HPDE6-E6E7 (cell line): ENCODE data around the gene TFAP2D.

Experiments
- DNase-seq: peaks from one replicate; pipeline ENCODE4 v3.0.0; 2011; ENCODE audit warnings: missing footprints; ENCODE audit errors: extremely low spot score

The TFAP2D gene

GRCh38 chr6:50720623-50721022, 7.3 kb downstream of the TFAP2D start:
- no peak for DNase-seq

- no peak for DNase-seq
Measured at GRCh38 chr6:50721978-50722377, 8.7 kb downstream of the TFAP2D start.

- DNase-seq: no peak
Measured at GRCh38 chr6:50722829-50723554, 9.7 kb downstream of the TFAP2D start.

- DNase-seq: no peak
Measured at GRCh38 chr6:50724381-50725124, 11.2 kb downstream of the TFAP2D start.

- DNase-seq: no peak
Measured at GRCh38 chr6:50734488-50734887, 21.2 kb downstream of the TFAP2D start.

DNA sequence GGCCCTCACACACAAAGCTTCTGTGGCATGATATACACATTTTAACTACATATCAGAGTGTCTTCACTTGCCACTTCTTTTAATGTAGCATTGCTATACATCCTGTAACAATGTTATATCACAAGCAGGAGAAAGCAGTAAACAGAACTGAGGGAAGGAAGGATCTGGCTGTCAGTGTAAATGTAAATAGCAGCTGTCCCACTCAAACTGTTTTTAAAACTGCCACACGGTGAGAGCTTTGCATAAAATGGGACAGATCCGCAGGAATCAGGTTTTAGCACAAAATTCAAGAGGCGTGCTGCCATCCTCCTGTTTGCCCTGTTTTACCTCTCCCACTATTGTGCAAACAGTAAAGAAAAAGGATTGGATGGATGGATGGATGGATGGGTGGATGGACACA, 28.8 kb downstream of the TFAP2D start:
- no peak for DNase-seq

DNA sequence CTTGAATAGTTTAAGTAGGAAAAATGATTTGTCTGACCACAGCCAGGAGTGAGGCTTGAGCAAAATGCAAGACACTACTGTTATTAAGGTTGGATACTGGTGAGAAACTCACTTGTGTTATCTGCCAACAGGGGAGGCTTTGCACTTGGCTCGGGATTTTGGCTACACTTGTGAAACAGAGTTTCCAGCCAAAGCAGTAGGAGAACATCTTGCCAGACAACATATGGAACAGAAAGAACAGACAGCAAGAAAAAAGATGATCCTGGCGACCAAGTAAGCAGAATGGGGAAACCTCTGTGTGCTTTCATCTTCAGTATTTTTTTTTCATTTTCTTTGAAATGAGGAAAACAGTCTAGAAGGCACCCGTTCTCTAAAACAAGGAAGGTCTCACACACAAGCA, 31.6 kb downstream of the TFAP2D start:
- no peak for DNase-seq

GRCh38 chr6:50762798-50763197, 49.5 kb downstream of the TFAP2D start:
- DNase-seq: no peak

- no peak for DNase-seq
Measured at GRCh38 chr6:50778696-50779095, 65.4 kb downstream of the TFAP2D start.

DNA sequence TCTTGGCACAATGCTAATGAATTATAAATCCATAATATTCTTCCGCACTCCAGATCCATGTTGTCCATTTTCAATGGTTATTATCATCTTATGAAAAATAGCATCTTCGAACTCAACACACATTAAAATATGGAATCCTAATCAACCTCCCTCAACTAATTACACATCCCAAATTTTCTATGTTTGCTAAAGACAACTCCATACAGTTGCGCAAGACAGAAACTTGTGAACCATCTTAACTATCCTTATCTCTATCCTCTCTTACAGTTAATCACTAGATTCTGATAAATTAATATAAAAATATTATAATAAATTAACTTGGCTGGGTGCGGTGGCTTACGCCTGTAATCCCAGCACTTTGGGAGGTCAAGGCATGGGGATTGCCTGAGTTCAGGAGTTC, 67.1 kb downstream of the TFAP2D start:
- DNase-seq: no peak

DNA sequence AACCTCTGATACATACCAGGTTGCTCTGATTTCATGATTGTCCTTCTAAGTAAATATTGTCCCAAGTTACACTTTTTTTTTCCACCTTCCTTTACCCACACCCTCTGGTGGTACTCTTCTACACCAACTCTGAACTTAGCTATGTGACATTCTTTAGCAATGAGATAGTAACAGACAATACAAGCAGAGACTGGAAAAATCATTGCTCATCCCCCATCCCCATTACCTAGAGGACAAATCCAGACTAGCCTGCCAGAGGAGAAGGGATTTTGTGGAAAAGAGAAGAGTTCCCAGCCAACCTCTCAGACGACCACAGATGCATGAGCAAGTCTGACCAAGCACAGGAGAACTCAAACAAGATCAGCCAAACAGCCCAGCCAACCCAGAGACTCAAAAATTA, 72.6 kb downstream of the TFAP2D start:
- peak; percentile 28 for DNase-seq

- peak; percentile 34 for DNase-seq
Measured at GRCh38 chr6:50791900-50792508, 78.7 kb downstream of the TFAP2D start.

DNA sequence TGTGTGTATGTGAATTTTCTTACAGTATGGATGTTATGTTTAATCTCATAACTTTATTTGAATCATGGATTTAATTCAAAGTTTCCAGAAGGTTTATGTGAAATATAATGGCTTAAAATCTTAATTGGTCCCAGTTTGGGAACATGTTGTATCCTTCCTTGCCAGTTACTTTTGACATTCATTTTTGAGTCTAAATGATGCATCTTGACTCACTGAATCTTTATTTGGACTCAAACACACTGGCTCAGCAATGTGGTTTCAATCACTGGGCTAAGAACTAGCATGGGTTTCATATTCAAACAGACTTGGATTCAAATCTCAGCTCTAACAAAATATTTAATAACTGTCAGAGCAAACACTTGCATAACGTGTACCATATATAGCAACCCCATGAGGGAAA, 79.4 kb downstream of the TFAP2D start:
- DNase-seq: no peak

DNA sequence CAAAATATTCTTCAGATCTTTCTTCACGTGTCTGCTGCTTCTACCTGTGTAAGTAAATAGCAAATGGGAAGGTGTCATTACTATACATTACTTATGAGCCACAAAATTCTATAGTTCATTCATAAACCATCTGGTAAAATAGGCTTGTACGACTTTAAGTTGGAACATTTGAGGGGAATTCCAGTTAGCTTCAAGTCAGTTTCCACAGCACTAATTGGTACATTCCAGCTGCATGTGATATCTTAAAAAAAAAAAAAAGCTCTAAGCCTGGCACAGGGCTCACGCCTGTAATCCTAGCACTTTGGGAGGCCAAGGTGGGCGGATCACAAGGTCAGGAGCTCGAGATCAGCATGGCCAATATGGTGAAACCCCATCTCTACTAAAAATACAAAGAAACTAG, 82.2 kb downstream of the TFAP2D start:
- DNase-seq: no peak

DNA sequence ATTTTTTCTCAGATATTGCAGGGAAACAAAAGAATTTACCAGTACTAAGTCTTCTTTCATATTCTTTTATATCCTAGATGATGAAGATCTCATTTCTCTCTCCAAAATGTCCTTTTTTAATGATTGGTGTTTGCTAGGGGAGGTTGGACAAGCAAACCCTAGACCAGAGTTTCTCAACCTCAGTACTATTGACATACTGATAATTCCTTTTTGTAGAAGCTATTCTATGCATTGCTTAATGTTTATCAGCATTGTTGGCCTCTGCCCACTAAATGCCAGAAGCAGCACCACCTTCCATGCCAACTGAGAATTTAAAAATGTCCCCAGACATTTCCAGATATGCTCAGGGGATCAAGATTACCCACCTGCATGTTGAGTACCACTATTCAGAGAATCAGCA, 91.0 kb downstream of the TFAP2D start:
- no peak for DNase-seq

GRCh38 chr6:50807035-50807434, 93.7 kb downstream of the TFAP2D start:
- DNase-seq: no peak

DNA sequence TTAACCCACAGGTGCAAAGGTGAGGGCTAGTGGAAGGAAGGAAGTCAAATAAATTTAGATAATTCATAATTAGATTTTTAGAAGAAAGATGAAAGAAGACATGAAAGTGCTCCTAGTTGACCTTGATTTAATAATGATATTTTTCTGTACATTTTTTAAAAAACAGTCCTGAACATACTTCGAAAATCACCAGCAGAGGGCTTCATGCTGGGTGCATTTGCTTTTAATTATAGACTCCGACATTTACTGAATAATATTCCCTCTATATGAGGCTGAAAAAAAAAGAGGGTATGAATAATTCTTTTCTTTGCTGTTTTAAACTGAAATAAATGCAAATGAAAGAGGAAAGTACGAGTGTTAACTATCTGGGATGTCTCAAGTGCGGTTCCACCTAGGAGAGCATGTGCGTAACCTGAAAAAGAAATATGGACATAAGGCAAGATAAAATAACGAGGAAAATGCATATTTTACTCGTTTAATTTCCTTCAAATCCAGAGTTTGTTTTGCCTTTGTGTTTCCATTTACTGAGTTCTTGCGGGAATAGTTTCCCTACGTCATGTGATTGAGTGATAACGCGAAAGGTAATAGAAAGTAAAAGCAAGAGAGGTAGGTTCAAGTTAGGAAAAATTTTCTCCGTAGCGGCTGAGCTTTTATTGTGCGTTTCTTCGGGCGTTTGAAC, 102.2 kb downstream of the TFAP2D start:
- no peak for DNase-seq

GRCh38 chr6:50816115-50816675, 102.9 kb downstream of the TFAP2D start:
- DNase-seq: peak; percentile 27

DNA sequence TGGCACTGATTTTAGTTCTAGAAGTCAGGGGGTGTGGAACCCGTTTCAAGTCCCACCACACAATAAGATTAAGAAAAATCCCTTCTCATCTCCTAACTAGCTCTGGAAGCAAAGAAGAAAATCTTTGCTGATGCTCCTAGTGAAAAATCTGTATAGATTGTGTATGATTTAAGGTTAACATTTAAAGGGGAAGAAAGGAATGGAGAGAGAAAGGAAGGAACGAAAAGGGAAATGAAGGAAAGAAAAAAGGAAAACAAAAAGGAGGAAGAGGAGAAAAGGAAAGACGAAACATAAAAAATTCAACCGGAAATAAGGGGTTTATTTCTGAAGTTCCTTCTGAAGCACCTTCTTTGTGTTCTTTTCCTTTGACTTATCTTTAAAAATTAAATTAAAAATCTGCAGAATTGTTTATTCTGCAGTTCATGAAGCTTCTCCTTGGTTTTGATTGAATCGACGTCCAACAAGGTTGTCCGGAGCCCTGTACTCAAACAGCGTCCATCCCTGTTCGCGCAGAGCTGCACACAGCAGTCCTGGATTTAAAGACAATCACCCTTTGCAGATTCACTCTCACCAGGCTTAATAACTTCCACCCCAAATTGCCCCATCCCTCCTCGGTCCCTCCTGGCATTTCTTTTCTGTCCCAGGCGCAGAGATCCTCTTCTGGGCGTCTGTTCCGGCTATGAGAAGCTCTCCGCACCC, 103.8 kb downstream of the TFAP2D start:
- no peak for DNase-seq

DNA sequence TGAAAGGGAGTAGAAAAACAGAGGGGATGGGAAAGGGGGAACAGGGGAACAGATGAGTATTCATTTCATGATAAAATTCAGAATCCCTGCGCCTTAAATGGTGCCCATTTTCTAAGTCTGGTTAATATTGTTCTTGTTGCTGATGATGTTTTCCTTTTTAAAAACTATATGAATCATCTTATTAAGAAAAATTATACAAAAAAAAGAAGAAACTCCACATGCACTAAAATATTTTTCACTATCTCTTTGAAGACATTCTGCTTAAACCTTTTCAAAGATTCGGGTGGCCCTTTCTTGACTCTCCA, 104.3 kb downstream of the TFAP2D start:
- DNase-seq: no peak

DNA sequence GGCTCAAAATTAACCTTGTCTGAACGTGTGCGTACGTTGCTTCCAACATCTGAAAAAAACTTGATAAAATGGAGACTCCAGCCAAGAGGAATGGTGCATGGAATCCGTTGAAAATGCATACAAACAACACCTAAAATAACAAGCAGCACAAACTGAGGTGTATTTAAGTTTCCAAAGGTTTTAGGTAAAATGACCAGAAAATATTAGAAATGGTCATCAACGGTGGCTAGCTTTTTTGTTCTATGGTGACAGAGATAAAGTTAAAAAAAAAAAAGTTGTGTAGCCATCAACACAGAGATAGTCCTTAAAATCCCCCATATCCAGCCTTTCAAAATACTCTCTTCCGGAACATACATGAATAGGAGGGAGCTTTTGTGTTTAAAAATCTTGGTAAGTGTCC, 104.7 kb downstream of the TFAP2D start:
- no peak for DNase-seq

DNA sequence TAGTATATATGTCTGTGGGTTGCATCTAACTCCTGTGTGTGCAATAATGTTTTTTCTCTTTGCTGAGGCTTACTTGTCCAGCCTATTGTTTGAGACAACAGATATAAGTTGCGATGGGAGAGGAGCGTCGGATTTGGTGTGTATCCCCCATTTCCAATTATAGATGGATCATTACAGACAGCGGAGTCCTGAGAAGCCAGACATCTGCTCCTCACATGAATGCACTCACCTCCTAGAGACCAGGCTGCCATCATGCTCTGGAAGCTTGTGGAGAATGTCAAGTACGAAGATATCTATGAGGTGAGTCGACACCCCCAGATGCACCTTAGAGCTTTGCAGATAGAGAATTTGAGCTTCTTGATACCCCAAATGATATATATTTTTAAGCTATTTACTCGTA, 105.3 kb downstream of the TFAP2D start, which contains the start of gene TFAP2B:
Gene TFAP2B (plus strand): TSS at position 199 of the 400 bp plus-strand sequence. CDS start 21 bp downstream, at position 220.
- DNase-seq: no peak
